Body of pancreas (tissue), 4 donors: ENCODE results near the gene NLRP8. TPM values are rescaled to one million over a fixed set of nuclear protein-coding genes. Genes with fewer than 3 reads are reported as not detected.

Experiments used
- ATAC-seq: fragments of 150-250 bp; one replicate; pipeline ENCODE4 v1.9.1; 2016
- DNase-seq, 4 donors: peaks; one replicate each; pipeline ENCODE4 v3.0.0-alpha.2; 2019
- H3K27ac ChIP-seq, 4 donors: fragments of 200-600 bp; sonication (generic); 1 replicate in 3 of 4; 2 replicates in 1 of 4; pipeline versions ENCODE4 v1.5.1 to v1.6.1; 2016 to 2019; ENCODE audit warnings: mild to moderate bottlenecking in 1 of 4, mixed read lengths in 1 of 4, moderate library complexity in 1 of 4
- H3K27me3 ChIP-seq, 2 donors: fragments of 200-600 bp; sonication (generic); one replicate each; pipeline ENCODE4 v1.6.0; 2016; ENCODE audit warnings: mild to moderate bottlenecking in 1 of 2
- H3K36me3 ChIP-seq, 2 donors: fragments of 200-600 bp; sonication (generic); replicated peaks in 1 of 2; 2 replicates each; pipeline ENCODE4 v1.5.1; 2016; ENCODE audit warnings: low read depth in 2 of 2; ENCODE audit not compliant: insufficient read depth in 1 of 2
- H3K4me1 ChIP-seq: fragments of 200-600 bp; sonication (generic); one replicate; pipeline ENCODE4 v1.6.0; 2016
- H3K4me3 ChIP-seq, 2 donors: fragments of 200-600 bp; sonication (generic); 1 replicate in 1 of 2; 2 replicates in 1 of 2; pipeline ENCODE4 v1.5.1; 2016 to 2019
- H3K9me3 ChIP-seq, 3 donors: fragments of 200-600 bp; sonication (generic); 1 replicate in 2 of 3; 2 replicates in 1 of 3; pipeline ENCODE4 v1.5.1; 2016
- POLR2A ChIP-seq, 3 donors: fragments of 450-650 bp; IDR thresholded peaks; one replicate each; pipeline ENCODE4 v1.6.1; 2016; ENCODE audit warnings: antibody characterized with exemption in 3 of 3, mild to moderate bottlenecking in 2 of 3
- WGBS, 2 donors: methylation state at CpG; one replicate each; pipeline ENCODE4 v1.1.5; 2017; 5-methylcytosine and 5-hydroxymethylcytosine counted together
- intact Hi-C: fragments of 100-400 bp; cut with DNase I; formaldehyde crosslinking; loops from one replicate; pipeline ENCODE4 v1.15.1; 2023
- total RNA-seq, 2 donors: library from RNA; depleted of rRNA; stranded (reverse); fragments of >200 nt; gene quantifications; one replicate each; pipeline ENCODE4 v1.1.0, GENCODE V29; 2016
- TF ChIP-seq, protein P1 (sequence below), 7 experiments: fragments of 450-650 bp in 4 of 7; fragments of 200-600 bp in 3 of 7; sonication (generic) in 3 of 7; IDR thresholded peaks; one replicate each; pipeline ENCODE4 v1.5.1; 2016 to 2019; ENCODE audit warnings: antibody characterized with exemption in 7 of 7

NLRP8 gene
- total RNA-seq, 2 donors from 2014 or later = not detected

DNA sequence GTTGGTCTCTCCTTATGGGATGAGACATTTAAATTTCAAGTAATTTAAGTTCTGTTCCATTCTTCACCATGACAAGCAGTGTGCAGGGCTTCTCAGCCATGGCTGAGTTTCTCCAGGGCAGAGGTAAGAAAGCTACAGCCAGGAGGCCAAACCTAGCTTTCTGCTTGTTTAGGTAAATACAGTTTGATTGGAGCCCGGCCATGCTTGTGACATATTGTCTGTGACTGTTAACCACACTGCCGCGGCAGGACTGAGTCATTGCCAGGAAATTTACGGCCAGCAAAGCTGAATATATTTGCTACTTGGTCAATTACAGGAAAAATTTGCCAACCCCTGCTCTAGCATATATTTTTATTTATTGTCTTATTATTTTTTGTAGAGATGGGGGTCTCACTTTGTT is 10.7 kb downstream of the NLRP8 start:
- TF ChIP-seq POLR2A (IDR thresholded peaks at IDR 0.05) = no peak
- TF ChIP-seq, protein P1, sequence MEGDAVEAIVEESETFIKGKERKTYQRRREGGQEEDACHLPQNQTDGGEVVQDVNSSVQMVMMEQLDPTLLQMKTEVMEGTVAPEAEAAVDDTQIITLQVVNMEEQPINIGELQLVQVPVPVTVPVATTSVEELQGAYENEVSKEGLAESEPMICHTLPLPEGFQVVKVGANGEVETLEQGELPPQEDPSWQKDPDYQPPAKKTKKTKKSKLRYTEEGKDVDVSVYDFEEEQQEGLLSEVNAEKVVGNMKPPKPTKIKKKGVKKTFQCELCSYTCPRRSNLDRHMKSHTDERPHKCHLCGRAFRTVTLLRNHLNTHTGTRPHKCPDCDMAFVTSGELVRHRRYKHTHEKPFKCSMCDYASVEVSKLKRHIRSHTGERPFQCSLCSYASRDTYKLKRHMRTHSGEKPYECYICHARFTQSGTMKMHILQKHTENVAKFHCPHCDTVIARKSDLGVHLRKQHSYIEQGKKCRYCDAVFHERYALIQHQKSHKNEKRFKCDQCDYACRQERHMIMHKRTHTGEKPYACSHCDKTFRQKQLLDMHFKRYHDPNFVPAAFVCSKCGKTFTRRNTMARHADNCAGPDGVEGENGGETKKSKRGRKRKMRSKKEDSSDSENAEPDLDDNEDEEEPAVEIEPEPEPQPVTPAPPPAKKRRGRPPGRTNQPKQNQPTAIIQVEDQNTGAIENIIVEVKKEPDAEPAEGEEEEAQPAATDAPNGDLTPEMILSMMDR (IDR thresholded peaks at IDR 0.05) = no peak

DNA sequence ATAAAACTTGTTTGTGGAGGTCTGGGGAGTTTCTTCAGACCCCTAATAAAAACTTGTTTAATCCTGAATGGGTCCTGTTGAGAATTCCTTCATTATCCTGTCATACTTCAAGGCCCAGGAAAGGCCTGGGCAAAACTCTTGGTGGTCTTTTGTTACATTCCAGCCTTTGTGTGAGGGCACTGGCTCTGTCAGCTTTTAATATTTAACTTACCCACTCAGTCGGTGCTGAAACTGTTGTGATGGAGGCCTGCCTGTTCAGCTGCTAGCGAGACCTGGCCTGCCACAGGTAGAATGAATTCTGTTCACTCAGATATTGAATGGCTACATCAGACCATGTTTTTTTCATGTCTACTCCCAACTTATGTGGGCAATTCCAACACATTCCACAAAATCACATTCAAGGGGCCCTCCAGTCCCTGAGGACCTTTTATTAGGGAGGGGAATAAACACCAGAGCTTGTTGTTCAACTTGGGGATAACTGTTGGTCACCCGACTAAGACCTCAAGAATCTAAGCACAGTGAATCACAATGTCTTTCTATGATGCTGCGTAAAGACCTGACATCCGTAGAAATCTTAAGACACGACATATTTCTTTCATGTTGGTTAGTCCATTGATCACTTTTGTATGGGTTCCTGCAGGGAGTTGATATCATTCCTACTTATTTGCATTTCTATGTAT is 12.5 kb downstream of the NLRP8 start:
- Histone ChIP-seq H3K9me3 (no peaks in the 10 kb centered on the region), H3K4me1 (no peaks in the 10 kb centered on the region), H3K4me3 (no peak overlapping the region), H3K36me3 (no peaks in the 10 kb centered on the region), H3K27me3 (no peaks in the 10 kb centered on the region), H3K27ac (no peak overlapping the region)
- DNase-seq = no peak
- WGBS, 2 donors = 61 to 79% methylated on average over 6 of the region's 6 CpGs
- no peak for ATAC-seq
- TF ChIP-seq POLR2A (IDR thresholded peaks at IDR 0.05) = no peak
- TF ChIP-seq, protein P1 (IDR thresholded peaks at IDR 0.05) = no peak
- intact Hi-C loops = no loop called here

More for the DNA sequence above, 10.7 kb downstream of the NLRP8 start:
- Histone ChIP-seq H3K9me3 (no peaks in the 10 kb centered on the region), H3K27me3 (no peaks in the 10 kb centered on the region), H3K27ac (no peak overlapping the region), H3K4me1 (no peaks in the 10 kb centered on the region), H3K36me3 (no peaks in the 10 kb centered on the region), H3K4me3 (no peak overlapping the region)
- DNase-seq = peak in 1 of 4 donors; percentile 26
- intact Hi-C loops = no loop called here
- ATAC-seq = no peak
- 59 to 65% methylated on average over 4 of the region's 4 CpGs for WGBS, 2 donors

DNA sequence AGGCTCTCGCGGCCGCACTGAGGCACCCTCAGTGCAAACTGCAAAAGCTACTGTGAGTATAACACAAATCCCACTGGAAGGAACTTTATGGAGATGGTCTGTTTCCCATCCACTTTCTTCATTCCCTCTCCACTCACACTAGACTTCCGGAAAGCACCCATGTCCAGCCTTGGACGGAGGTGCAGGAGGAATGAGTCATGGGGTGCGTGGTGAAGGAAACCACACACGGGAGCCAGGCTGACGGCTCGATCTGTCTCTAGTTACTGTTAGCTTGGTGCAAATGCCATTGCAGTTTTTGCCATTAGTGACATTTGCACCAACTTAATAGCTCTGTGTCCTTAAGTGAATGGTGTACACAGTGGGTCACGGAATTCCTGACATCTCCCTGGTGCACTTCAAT is 14.6 kb downstream of the NLRP8 start:
- WGBS, 2 donors = 72 to 83% methylated on average over 10 of the region's 10 CpGs
- H3K9me3 ChIP-seq = no peaks in the 10 kb centered on the region
- H3K4me3 ChIP-seq = no peak overlapping the region
- no peak overlapping the region for H3K27ac ChIP-seq
- H3K36me3 ChIP-seq = no peaks in the 10 kb centered on the region
- no peak for DNase-seq
- TF ChIP-seq POLR2A (IDR thresholded peaks at IDR 0.05) = no peak
- TF ChIP-seq, protein P1 (IDR thresholded peaks at IDR 0.05) = no peak
- no peaks in the 10 kb centered on the region for H3K27me3 ChIP-seq
- no peak for ATAC-seq
- H3K4me1 ChIP-seq = no peaks in the 10 kb centered on the region
- intact Hi-C loops = no loop called here

DNA sequence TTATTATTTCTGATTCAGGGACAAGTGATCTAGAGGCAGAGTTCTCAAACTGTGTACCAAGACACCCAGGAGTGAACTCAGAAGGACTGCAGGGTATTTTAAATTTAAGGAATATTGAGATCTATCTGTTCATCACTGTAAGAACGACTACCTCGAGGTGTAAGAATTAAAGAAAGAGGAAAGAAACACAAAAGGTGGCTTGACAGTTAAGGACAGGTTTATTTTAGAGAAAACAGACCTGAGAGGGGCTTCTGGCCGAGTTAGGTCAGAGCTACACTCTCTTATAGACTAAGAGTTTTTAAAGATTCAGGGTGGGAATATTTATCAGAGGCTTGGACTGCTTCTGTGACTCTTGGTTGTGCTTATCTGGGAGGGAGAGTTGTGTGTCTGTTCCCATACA is 26.4 kb downstream of the NLRP8 start:
- H3K27me3 ChIP-seq = no peaks in the 10 kb centered on the region
- peaks cover 0 to 1% (median 0%) of the 10 kb centered on the region in 3 donors for H3K9me3 ChIP-seq
- TF ChIP-seq POLR2A (IDR thresholded peaks at IDR 0.05) = no peak
- TF ChIP-seq, protein P1 (IDR thresholded peaks at IDR 0.05) = no peak
- WGBS, 2 donors = 25 to 31% methylated on average over 3 of the region's 3 CpGs
- no peaks in the 10 kb centered on the region for H3K36me3 ChIP-seq
- H3K4me3 ChIP-seq = no peak overlapping the region
- no peaks in the 10 kb centered on the region for H3K4me1 ChIP-seq
- no peak overlapping the region for H3K27ac ChIP-seq
- ATAC-seq = no peak
- no peak for DNase-seq
- intact Hi-C loops = no loop called here

DNA sequence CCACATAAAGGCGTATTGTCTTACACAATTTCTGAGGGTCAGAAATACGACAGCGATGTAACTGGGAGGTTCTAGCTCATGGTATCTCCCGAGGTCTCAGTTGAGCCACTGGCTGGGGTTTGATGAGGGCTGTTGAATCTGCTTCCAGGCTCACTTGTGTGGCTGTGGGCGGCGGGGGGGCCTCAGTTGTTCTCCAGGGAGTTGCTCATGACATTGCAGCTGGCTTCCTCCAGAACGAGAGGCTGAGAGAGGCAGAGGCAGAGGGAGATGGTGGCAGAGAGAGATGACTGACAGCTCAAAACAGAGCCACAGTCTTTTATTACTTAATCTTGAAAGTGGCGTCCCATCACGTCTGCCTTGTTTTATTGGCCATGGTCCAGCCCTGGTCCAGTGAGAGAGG is 32.8 kb downstream of the NLRP8 start:
- intact Hi-C loops = no loop called here
- DNase-seq = no peak
- no peak overlapping the region for H3K4me3 ChIP-seq
- H3K9me3 ChIP-seq = peaks cover 0 to 5% (median 0%) of the 10 kb centered on the region in 3 donors
- ATAC-seq = no peak
- H3K27ac ChIP-seq = no peak overlapping the region
- no peaks in the 10 kb centered on the region for H3K36me3 ChIP-seq
- 56% methylated on average over 7 to 9 of the region's 9 CpGs for WGBS, 2 donors
- H3K4me1 ChIP-seq = no peaks in the 10 kb centered on the region
- no peak for TF ChIP-seq POLR2A (IDR thresholded peaks at IDR 0.05)
- TF ChIP-seq, protein P1 (IDR thresholded peaks at IDR 0.05) = no peak
- no peaks in the 10 kb centered on the region for H3K27me3 ChIP-seq
